GM18873 (cell line): Measurements from ENCODE around the gene CXCL9.
"Not testable (repeated sequence)": the region's sequence is repeated elsewhere in the genome, so short reads cannot be mapped to it uniquely, and the experiment has no call there.

ENCODE experiments used
- ATAC-seq: cut with Tn5 transposase; IDR thresholded peaks from one replicate; pipeline ENCODE4 v1.9.1; 2021; ENCODE audit warnings: mild to moderate bottlenecking, moderate library complexity, moderate number of reproducible peaks; ENCODE audit not compliant: unreplicated experiment, low FRiP score

Gene CXCL9

GRCh38 chr4:75968084-75968483 is 39.2 kb downstream of the CXCL9 start:
- ATAC-seq = no peak

DNA sequence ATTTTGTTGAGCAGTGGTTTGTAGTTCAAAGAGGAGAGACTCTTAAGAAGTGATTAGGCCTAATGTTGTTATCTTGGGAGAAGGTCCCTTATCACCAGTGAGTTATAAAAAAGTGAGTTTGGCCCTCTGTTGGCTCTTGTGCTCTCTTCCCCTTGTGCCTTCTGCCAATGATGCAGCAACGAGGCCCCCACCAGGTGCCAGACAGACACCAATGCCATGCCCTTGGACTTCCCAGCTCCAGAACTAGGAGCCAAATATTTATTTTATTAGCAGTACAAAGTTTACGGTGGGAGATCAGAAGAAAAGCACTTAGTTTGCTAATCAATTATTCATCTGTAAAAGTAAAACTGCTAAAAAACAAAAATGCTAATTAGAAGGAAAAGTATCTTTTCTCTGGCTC is 43.8 kb downstream of the CXCL9 start:
- ATAC-seq = no peak

GRCh38 chr4:75962072-75962471 is 45.2 kb downstream of the CXCL9 start:
- not testable (repeated sequence) for ATAC-seq

- ATAC-seq = not testable (repeated sequence)
Measured at GRCh38 chr4:75958546-75958945, 48.8 kb downstream of the CXCL9 start.

GRCh38 chr4:75954811-75955210 is 52.5 kb downstream of the CXCL9 start:
- ATAC-seq = not testable (repeated sequence)

- no peak for ATAC-seq
Measured at GRCh38 chr4:75953509-75953908, 53.8 kb downstream of the CXCL9 start.
